Measurements from ENCODE around the gene GJC3. TPM values are rescaled to one million over a fixed set of nuclear protein-coding genes. Genes with fewer than 3 reads are reported as not detected.
"Not testable (repeated sequence)": the region's sequence is repeated elsewhere in the genome, so short reads cannot be mapped to it uniquely, and the experiment has no call there.

The GJC3 gene
- total and polyA plus RNA-seq, 3 donors from 2014 or later = 0.43 to 0.79 (median 0.71) TPM

DNA sequence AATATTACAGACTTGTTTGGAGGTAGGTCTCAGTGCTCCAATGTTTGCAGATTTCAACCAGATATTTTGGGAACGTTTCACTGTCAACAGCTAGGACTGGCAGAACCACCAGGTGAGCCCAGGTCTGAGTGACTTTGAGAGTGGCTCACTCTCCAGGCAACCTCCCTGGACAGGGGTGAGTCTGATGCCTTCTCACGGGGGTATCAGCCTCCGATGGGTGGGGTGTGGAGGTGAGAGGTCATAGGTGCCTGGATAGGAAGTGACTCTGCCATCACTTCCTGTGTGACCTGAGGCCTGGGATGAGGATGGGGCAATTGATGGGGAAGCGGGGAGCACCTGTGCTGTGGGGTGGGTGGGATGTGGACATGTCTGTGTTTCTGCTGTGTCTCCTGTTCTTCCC is 41.8 kb upstream of the GJC3 start:
- no peaks in the 10 kb centered on the region for H3K4me1 ChIP-seq
- intact Hi-C loops (cut with DNase I; ENCODE audit: low total_unique reads) = no loop called here
- TF ChIP-seq POLR2A (IDR thresholded peaks at IDR 0.05) = no peak
- TF ChIP-seq, protein P1, sequence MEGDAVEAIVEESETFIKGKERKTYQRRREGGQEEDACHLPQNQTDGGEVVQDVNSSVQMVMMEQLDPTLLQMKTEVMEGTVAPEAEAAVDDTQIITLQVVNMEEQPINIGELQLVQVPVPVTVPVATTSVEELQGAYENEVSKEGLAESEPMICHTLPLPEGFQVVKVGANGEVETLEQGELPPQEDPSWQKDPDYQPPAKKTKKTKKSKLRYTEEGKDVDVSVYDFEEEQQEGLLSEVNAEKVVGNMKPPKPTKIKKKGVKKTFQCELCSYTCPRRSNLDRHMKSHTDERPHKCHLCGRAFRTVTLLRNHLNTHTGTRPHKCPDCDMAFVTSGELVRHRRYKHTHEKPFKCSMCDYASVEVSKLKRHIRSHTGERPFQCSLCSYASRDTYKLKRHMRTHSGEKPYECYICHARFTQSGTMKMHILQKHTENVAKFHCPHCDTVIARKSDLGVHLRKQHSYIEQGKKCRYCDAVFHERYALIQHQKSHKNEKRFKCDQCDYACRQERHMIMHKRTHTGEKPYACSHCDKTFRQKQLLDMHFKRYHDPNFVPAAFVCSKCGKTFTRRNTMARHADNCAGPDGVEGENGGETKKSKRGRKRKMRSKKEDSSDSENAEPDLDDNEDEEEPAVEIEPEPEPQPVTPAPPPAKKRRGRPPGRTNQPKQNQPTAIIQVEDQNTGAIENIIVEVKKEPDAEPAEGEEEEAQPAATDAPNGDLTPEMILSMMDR (IDR thresholded peaks at IDR 0.05) = no peak
- H3K27ac ChIP-seq = no peak overlapping the region
- DNase-seq = no peak
- H3K36me3 ChIP-seq (ENCODE audit: low read depth, missing control alignments) = no peaks in the 10 kb centered on the region
- no peaks in the 10 kb centered on the region for H3K9me3 ChIP-seq
- H3K27me3 ChIP-seq = no peaks in the 10 kb centered on the region
- WGBS, 2 donors = 69 to 88% methylated on average over 3 to 4 of the region's 4 CpGs
- no peak overlapping the region for H3K4me3 ChIP-seq

DNA sequence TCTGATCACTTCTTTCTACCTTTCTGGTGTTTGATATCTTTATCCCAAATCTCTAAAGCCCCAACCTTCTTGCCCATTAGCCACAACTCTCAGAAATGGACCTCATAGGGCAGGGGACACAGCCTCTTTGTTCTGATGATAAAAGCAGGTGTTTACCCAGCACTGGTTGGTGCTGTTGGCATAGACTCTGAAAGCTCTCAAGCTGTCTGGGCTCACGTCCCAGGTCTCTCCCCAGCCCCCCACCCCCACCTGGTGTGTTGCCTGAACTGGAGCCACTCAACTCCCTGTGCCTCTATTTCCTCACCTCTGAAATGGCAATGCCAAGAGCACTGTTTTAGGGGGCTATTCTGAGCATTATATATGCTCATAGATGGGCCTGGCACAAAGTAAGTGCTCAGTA is 40.4 kb upstream of the GJC3 start:
- H3K4me3 ChIP-seq; H3K9me3 ChIP-seq; H3K27ac ChIP-seq; intact Hi-C loops (cut with DNase I; ENCODE audit: low total_unique reads); H3K27me3 ChIP-seq; H3K36me3 ChIP-seq (ENCODE audit: low read depth, missing control alignments); H3K4me1 ChIP-seq; DNase-seq: not testable (repeated sequence)
- WGBS, 2 donors = 17 to 29% methylated on average over 1 of the region's 1 CpG

DNA sequence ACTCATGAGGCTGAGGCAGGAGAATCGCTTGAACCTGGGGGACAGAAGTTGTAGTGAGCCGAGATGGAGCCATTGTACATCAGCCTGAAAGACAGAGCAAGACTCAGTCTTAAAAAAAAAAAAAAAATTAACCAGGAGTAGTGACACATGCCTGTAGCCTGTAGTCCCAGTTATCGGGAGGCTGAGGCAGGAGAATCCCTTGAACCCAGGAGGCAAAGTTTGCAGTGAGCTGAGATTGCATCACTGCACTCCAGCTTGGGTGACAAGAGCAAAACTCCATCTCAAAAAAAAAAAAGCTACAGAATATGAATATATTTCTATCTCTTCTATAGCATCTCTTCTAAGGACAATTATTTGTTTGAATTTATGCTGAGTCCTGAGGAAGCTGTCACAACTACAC is 39.9 kb upstream of the GJC3 start:
- Histone ChIP-seq H3K27me3 (no peaks in the 10 kb centered on the region), H3K9me3 (no peaks in the 10 kb centered on the region), H3K4me1 (no peaks in the 10 kb centered on the region), H3K36me3 (ENCODE audit: low read depth, missing control alignments) (no peaks in the 10 kb centered on the region), H3K27ac (no peak overlapping the region), H3K4me3 (no peak overlapping the region)
- 85 to 91% methylated on average over 3 of the region's 3 CpGs for WGBS, 2 donors
- intact Hi-C loops (cut with DNase I; ENCODE audit: low total_unique reads) = no loop called here
- TF ChIP-seq POLR2A (IDR thresholded peaks at IDR 0.05) = no peak
- TF ChIP-seq, protein P1 (IDR thresholded peaks at IDR 0.05) = no peak
- DNase-seq = no peak

DNA sequence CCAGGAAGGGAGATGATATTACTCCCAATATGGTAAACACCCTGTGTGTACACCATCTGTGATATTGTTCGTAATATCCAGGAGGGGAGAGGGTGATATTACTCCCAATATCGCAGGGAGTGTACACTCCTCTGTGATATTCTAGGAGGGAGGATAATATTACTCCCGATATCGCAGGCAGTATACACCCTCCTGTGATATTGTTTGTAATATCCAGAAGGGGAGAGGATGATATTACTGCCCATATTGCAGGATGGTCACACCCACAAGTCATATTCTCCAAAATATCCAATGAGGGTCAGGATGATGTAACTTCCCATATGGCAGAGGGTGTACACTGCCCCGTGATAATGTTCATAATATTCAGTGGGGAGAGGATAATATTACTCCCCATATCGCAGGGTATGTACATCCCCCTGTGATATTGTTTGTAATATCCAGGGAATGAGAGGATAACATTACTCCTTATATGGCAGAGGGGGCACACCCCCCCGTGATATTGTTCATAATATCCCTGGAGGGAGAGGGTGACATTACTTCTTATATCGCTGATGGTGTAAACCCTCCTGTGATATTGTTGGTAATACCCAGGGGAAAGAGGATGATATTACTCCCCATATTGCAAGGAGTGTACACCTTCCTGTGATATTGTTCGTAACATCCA is 29.3 kb upstream of the GJC3 start:
- Histone ChIP-seq H3K4me1 (no peaks in the 10 kb centered on the region), H3K4me3 (no peak overlapping the region), H3K9me3 (no peaks in the 10 kb centered on the region), H3K36me3 (ENCODE audit: low read depth, missing control alignments) (no peaks in the 10 kb centered on the region), H3K27me3 (no peaks in the 10 kb centered on the region), H3K27ac (no peak overlapping the region)
- no peak for DNase-seq
- 66 to 67% methylated on average over 9 of the region's 9 CpGs for WGBS, 2 donors
- TF ChIP-seq, protein P1 (IDR thresholded peaks at IDR 0.05) = no peak
- TF ChIP-seq POLR2A (IDR thresholded peaks at IDR 0.05) = no peak
- intact Hi-C loops (cut with DNase I; ENCODE audit: low total_unique reads) = no loop called here

DNA sequence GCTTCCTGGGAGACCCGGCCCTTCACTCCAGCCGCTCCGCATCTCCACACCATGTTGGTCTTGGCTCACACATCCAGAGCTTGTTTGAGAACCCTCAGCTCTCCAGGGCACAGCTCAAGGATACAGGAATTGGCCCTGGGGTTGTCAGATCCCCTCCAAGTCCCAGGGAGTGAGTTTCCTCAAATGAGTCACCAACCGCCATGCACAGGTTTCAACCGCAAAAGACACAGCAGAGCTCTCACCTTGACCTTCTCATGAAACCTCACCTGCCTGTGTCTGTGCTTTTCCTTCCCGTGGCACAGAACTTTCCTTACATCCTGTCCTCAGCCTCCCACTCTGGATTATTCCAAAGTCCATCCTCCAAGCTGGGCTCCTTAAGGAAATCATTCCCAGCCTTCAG is 25.8 kb upstream of the GJC3 start:
- TF ChIP-seq, protein P1 (IDR thresholded peaks at IDR 0.05) = no peak
- no peak for TF ChIP-seq POLR2A (IDR thresholded peaks at IDR 0.05)
- no peak overlapping the region for H3K27ac ChIP-seq
- no peaks in the 10 kb centered on the region for H3K4me1 ChIP-seq
- no peaks in the 10 kb centered on the region for H3K36me3 ChIP-seq (ENCODE audit: low read depth, missing control alignments)
- no peaks in the 10 kb centered on the region for H3K9me3 ChIP-seq
- no peak overlapping the region for H3K4me3 ChIP-seq
- intact Hi-C loops (cut with DNase I; ENCODE audit: low total_unique reads) = no loop called here
- H3K27me3 ChIP-seq = no peaks in the 10 kb centered on the region
- 70 to 82% methylated on average over 6 of the region's 6 CpGs for WGBS, 2 donors
- DNase-seq = no peak

DNA sequence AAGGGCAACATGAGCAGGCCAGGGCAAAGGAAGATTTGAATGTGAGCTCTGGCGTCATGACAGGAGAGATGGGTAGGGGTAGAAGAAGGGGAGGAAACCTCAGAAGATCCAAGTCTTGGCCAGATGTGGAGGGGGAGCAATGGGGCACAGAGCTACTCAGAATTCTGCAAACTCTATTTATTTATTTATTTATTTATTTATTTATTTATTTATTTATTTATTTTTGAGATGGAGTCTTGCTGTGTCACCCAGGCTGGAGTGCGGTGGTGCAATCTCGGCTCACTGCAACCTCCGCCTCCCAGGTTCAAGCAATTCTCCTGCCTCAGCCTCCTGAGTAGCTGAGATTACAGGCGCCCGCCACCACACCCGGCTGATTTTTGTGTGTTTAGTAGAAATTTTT is 25.2 kb upstream of the GJC3 start:
- H3K4me3 ChIP-seq; H3K9me3 ChIP-seq; H3K27me3 ChIP-seq; DNase-seq; H3K27ac ChIP-seq; intact Hi-C loops (cut with DNase I; ENCODE audit: low total_unique reads); H3K4me1 ChIP-seq; H3K36me3 ChIP-seq (ENCODE audit: low read depth, missing control alignments): not testable (repeated sequence)
- 89 to 91% methylated on average over 5 to 7 of the region's 7 CpGs for WGBS, 2 donors
